HepG2 (cell line): ENCODE measurements around the gene FITM1. TPM values are rescaled to one million over a fixed set of nuclear protein-coding genes. Genes with fewer than 3 reads are reported as not detected.
A peak's percentile ranks its signal among the peaks of the same experiment; 100 is the strongest.

Experiments used
- ARID2 ChIP-seq: sonication (generic); formaldehyde crosslinking; IDR thresholded peaks from 2 replicates; pipeline ENCODE4 v1.8.1; 2022; ENCODE audit warnings: mild to moderate bottlenecking, missing genetic modification reagents, borderline replicate concordance
- BRCA1 ChIP-seq: sonication (generic); formaldehyde crosslinking; IDR thresholded peaks from 2 replicates; pipeline ENCODE4 v1.4.0; 2020; ENCODE audit warnings: missing genetic modification reagents
- HOXA5 ChIP-seq: sonication (generic); formaldehyde crosslinking; IDR thresholded peaks from 2 replicates; pipeline ENCODE4 v1.4.0; 2020; ENCODE audit warnings: missing genetic modification reagents
- NCOA1 ChIP-seq: sonication (generic); formaldehyde crosslinking; IDR thresholded peaks from 2 replicates; pipeline ENCODE4 v1.9.0; 2021; ENCODE audit warnings: missing genetic modification reagents
- NFKB2 ChIP-seq: sonication (generic); formaldehyde crosslinking; IDR thresholded peaks from 2 replicates; pipeline ENCODE4 v1.4.0; 2020; ENCODE audit warnings: missing genetic modification reagents, borderline replicate concordance
- PPARG ChIP-seq: conservative IDR thresholded peaks from 2 replicates; pipeline ENCODE4 v1.6.1; 2016; ENCODE audit warnings: missing biosample characterization, missing genetic modification reagents
- RBFOX2 ChIP-seq: fragments of 200-400 bp; formaldehyde crosslinking; IDR thresholded peaks from 2 replicates; pipeline ENCODE4 v1.6.1; 2017; ENCODE audit warnings: low read depth, mild to moderate bottlenecking, low read length
- SNAPC2 ChIP-seq: sonication (generic); formaldehyde crosslinking; IDR thresholded peaks from 2 replicates; pipeline ENCODE4 v1.8.1; 2022; ENCODE audit warnings: mild to moderate bottlenecking, missing genetic modification reagents
- STAG1 ChIP-seq: sonication (generic); formaldehyde crosslinking; IDR thresholded peaks from 2 replicates; pipeline ENCODE4 v1.4.0; 2020; ENCODE audit warnings: missing genetic modification reagents
- TOPORS ChIP-seq: sonication (generic); formaldehyde crosslinking; IDR thresholded peaks from 2 replicates; pipeline ENCODE4 v1.8.0; 2023; ENCODE audit warnings: mild to moderate bottlenecking, missing genetic modification reagents
- TP53 ChIP-seq: sonication (generic); formaldehyde crosslinking; conservative IDR thresholded peaks from 2 replicates; pipeline ENCODE4 v1.4.0; 2020; ENCODE audit warnings: missing genetic modification reagents
- WIZ ChIP-seq: sonication (generic); formaldehyde crosslinking; IDR thresholded peaks from 2 replicates; pipeline ENCODE4 v1.5.1; 2020; ENCODE audit warnings: mild to moderate bottlenecking, missing genetic modification reagents
- ZMAT3 ChIP-seq: sonication (generic); formaldehyde crosslinking; conservative IDR thresholded peaks from 2 replicates; pipeline ENCODE4 v1.7.0; 2021; ENCODE audit warnings: missing genetic modification reagents
- ZNF207 ChIP-seq: fragments of 450-650 bp; IDR thresholded peaks from 2 replicates; pipeline ENCODE4 v1.6.1; 2016; ENCODE audit warnings: antibody characterized with exemption, borderline replicate concordance
- ZNF256 ChIP-seq: sonication (generic); formaldehyde crosslinking; conservative IDR thresholded peaks from 2 replicates; pipeline ENCODE4 v1.4.0; 2020; ENCODE audit warnings: missing genetic modification reagents
- ZNF777 ChIP-seq: sonication (generic); formaldehyde crosslinking; IDR thresholded peaks from 2 replicates; pipeline ENCODE4 v1.4.0; 2020; ENCODE audit warnings: missing genetic modification reagents
- polyA plus RNA-seq, 8 experiments: library from polyadenylated mRNA; depleted of rRNA in 3 of 8; stranded (reverse) in 7 of 8; unstranded in 1 of 8; fragments of >200 nt; fragmentation: Illumina TruSeq in 4 of 8; extraction: Trizol in 4 of 8; gene quantifications; 2 replicates each; pipeline versions ENCODE4 v1.2.1 to v1.2.3, GENCODE V29; 2011 to 2016; ENCODE audit warnings: low read depth in 4 of 8, missing spikeins in 1 of 8, mixed read lengths in 1 of 8; ENCODE audit not compliant: insufficient read depth in 1 of 8
- total RNA-seq, 5 experiments: library from RNA; depleted of rRNA; stranded (reverse); fragments of >200 nt; fragmentation: Illumina TruSeq; extraction: Trizol; gene quantifications; 2 replicates each; pipeline ENCODE4 v1.2.3, GENCODE V29; 2016; ENCODE audit warnings: low read depth in 1 of 5
- TF ChIP-seq, protein P1 (sequence below): sonication (generic); formaldehyde crosslinking; IDR thresholded peaks from 2 replicates; pipeline ENCODE4 v1.8.0; 2022; ENCODE audit warnings: low read depth, missing genetic modification reagents
- TF ChIP-seq, protein P2 (sequence below): sonication (generic); formaldehyde crosslinking; IDR thresholded peaks from 2 replicates; pipeline ENCODE4 v1.4.0; 2020; ENCODE audit warnings: mild to moderate bottlenecking, missing genetic modification reagents
- TF ChIP-seq, protein P3 (sequence below): sonication (generic); formaldehyde crosslinking; IDR thresholded peaks from 2 replicates; pipeline ENCODE4 v1.4.0; 2020; ENCODE audit warnings: missing genetic modification reagents
- TF ChIP-seq, protein P4 (sequence below): sonication (generic); formaldehyde crosslinking; IDR thresholded peaks from 2 replicates; pipeline ENCODE4 v1.5.0; 2020; ENCODE audit warnings: missing genetic modification reagents
- TF ChIP-seq, protein P5 (sequence below): sonication (generic); formaldehyde crosslinking; IDR thresholded peaks from 2 replicates; pipeline ENCODE4 v1.4.0; 2020; ENCODE audit warnings: missing genetic modification reagents
- TF ChIP-seq, protein P6 (sequence below): sonication (generic); formaldehyde crosslinking; IDR thresholded peaks from 2 replicates; pipeline ENCODE4 v1.4.0; 2020; ENCODE audit warnings: missing genetic modification reagents

Gene FITM1
- total and polyA plus RNA-seq, 2 of the 13 experiments (the other 11 are each of a cell fraction or from before 2014, with no cell fraction given): 2.7 to 5.8 TPM

DNA sequence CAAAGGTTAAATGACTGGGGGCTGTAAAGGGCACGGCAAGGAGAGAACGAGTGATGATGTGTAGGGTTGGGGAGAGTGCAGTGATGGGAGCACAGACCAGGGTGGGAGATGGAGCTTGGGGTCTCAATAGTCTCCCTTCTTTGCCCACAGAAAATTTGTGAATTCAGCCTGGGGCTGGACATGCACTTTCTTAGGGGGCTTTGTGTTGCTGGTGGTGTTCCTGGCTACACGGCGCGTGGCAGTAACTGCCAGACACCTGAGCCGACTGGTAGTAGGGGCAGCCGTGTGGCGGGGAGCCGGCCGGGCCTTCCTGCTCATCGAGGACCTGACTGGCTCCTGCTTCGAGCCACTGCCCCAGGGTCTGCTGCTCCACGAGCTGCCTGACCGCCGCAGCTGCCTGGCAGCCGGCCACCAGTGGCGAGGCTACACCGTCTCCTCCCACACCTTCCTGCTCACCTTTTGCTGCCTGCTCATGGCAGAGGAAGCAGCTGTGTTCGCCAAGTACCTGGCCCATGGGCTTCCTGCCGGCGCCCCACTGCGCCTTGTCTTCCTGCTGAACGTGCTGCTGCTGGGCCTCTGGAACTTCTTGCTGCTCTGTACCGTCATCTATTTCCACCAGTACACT is 1.7 kb downstream of the FITM1 start (continued):
- TF ChIP-seq, protein P1, sequence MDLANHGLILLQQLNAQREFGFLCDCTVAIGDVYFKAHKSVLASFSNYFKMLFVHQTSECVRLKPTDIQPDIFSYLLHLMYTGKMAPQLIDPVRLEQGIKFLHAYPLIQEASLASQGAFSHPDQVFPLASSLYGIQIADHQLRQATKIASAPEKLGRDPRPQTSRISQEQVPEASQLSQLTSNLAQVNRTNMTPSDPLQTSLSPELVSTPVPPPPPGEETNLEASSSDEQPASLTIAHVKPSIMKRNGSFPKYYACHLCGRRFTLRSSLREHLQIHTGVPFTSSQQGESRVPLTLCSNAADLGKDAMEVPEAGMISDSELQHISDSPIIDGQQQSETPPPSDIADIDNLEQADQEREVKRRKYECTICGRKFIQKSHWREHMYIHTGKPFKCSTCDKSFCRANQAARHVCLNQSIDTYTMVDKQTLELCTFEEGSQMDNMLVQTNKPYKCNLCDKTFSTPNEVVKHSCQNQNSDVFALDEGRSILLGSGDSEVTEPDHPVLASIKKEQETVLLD (CRISPR knock-in tag): no peak
- TF ChIP-seq, protein P2, sequence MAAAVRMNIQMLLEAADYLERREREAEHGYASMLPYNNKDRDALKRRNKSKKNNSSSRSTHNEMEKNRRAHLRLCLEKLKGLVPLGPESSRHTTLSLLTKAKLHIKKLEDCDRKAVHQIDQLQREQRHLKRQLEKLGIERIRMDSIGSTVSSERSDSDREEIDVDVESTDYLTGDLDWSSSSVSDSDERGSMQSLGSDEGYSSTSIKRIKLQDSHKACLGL (CRISPR knock-in tag): peak; percentile 18; the same call in 1 of the 2 replicates
- no peak for TF ChIP-seq NCOA1 (CRISPR knock-in tag)
- TF ChIP-seq BRCA1 (CRISPR knock-in tag): no peak
- no peak for TF ChIP-seq TP53
- TF ChIP-seq TOPORS (CRISPR knock-in tag): no peak
- TF ChIP-seq ARID2 (CRISPR knock-in tag): no peak
- TF ChIP-seq, protein P3, sequence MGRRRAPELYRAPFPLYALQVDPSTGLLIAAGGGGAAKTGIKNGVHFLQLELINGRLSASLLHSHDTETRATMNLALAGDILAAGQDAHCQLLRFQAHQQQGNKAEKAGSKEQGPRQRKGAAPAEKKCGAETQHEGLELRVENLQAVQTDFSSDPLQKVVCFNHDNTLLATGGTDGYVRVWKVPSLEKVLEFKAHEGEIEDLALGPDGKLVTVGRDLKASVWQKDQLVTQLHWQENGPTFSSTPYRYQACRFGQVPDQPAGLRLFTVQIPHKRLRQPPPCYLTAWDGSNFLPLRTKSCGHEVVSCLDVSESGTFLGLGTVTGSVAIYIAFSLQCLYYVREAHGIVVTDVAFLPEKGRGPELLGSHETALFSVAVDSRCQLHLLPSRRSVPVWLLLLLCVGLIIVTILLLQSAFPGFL (CRISPR knock-in tag): 0 out of 2 replicates have a peak, but pooled peaks have one; percentile 87
- no peak for TF ChIP-seq PPARG (CRISPR knock-in tag)
- no peak for TF ChIP-seq SNAPC2
- TF ChIP-seq ZMAT3 (CRISPR knock-in tag): no peak
- TF ChIP-seq STAG1: no peak
- no peak for TF ChIP-seq HOXA5 (CRISPR knock-in tag)
- TF ChIP-seq, protein P4, sequence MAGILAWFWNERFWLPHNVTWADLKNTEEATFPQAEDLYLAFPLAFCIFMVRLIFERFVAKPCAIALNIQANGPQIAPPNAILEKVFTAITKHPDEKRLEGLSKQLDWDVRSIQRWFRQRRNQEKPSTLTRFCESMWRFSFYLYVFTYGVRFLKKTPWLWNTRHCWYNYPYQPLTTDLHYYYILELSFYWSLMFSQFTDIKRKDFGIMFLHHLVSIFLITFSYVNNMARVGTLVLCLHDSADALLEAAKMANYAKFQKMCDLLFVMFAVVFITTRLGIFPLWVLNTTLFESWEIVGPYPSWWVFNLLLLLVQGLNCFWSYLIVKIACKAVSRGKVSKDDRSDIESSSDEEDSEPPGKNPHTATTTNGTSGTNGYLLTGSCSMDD (CRISPR knock-in tag): 0 out of 2 replicates have a peak, but pooled peaks have one; percentile 60
- TF ChIP-seq, protein P5, sequence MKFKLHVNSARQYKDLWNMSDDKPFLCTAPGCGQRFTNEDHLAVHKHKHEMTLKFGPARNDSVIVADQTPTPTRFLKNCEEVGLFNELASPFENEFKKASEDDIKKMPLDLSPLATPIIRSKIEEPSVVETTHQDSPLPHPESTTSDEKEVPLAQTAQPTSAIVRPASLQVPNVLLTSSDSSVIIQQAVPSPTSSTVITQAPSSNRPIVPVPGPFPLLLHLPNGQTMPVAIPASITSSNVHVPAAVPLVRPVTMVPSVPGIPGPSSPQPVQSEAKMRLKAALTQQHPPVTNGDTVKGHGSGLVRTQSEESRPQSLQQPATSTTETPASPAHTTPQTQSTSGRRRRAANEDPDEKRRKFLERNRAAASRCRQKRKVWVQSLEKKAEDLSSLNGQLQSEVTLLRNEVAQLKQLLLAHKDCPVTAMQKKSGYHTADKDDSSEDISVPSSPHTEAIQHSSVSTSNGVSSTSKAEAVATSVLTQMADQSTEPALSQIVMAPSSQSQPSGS (CRISPR knock-in tag): no peak
- no peak for TF ChIP-seq WIZ (CRISPR knock-in tag)
- TF ChIP-seq NFKB2: peak; percentile 67; the same call in 1 of the 2 replicates
- TF ChIP-seq ZNF777 (CRISPR knock-in tag): no peak
- TF ChIP-seq ZNF207: no peak
- TF ChIP-seq ZNF256: 0 out of 2 replicates have a peak, but pooled peaks have one; percentile 42
- TF ChIP-seq, protein P6, sequence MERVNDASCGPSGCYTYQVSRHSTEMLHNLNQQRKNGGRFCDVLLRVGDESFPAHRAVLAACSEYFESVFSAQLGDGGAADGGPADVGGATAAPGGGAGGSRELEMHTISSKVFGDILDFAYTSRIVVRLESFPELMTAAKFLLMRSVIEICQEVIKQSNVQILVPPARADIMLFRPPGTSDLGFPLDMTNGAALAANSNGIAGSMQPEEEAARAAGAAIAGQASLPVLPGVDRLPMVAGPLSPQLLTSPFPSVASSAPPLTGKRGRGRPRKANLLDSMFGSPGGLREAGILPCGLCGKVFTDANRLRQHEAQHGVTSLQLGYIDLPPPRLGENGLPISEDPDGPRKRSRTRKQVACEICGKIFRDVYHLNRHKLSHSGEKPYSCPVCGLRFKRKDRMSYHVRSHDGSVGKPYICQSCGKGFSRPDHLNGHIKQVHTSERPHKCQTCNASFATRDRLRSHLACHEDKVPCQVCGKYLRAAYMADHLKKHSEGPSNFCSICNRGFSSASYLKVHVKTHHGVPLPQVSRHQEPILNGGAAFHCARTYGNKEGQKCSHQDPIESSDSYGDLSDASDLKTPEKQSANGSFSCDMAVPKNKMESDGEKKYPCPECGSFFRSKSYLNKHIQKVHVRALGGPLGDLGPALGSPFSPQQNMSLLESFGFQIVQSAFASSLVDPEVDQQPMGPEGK: no peak
- TF ChIP-seq RBFOX2: no peak
